Lower leg skin (tissue), 4 donors: ENCODE data around the gene RAB10. TPM values are rescaled to one million over a fixed set of nuclear protein-coding genes. Genes with fewer than 3 reads are reported as not detected.
"Not testable (repeated sequence)": the region's sequence is repeated elsewhere in the genome, so short reads cannot be mapped to it uniquely, and the experiment has no call there.

ENCODE experiments used
- DNase-seq, 2 donors: peaks; one replicate each; pipeline ENCODE4 v3.0.0-alpha.2; 2019; ENCODE audit warnings: low spot score in 2 of 2
- H3K4me3 ChIP-seq: fragments of 200-600 bp; sonication (generic); 2 replicates; pipeline ENCODE4 v1.5.1; 2017; ENCODE audit warnings: mild to moderate bottlenecking, low read depth; ENCODE audit not compliant: poor library complexity, severe bottlenecking
- POLR2A ChIP-seq, 2 donors: fragments of 450-650 bp; IDR thresholded peaks; one replicate each; pipeline ENCODE4 v1.6.1; 2016 to 2017; ENCODE audit warnings: antibody characterized with exemption in 2 of 2, mild to moderate bottlenecking in 1 of 2, moderate library complexity in 1 of 2
- WGBS, 2 donors: methylation state at CpG; one replicate each; pipeline ENCODE4 v1.1.5; 2018; 5-methylcytosine and 5-hydroxymethylcytosine counted together
- intact Hi-C: fragments of 100-400 bp; cut with DNase I; formaldehyde crosslinking; loops from one replicate; pipeline ENCODE4 v1.15.0; 2023; ENCODE audit warnings: low total_unique reads
- total RNA-seq, 4 donors: library from RNA; depleted of rRNA; stranded (reverse); fragments of >200 nt; gene quantifications; one replicate each; pipeline ENCODE4 v1.1.0, GENCODE V29; 2016
- TF ChIP-seq, protein P1 (sequence below), 3 donors: fragments of 450-650 bp; IDR thresholded peaks; one replicate each; pipeline ENCODE4 v1.5.1; 2016; ENCODE audit warnings: antibody characterized with exemption in 3 of 3, mild to moderate bottlenecking in 3 of 3, moderate library complexity in 2 of 3

Gene RAB10
- total RNA-seq, 4 donors from 2014 or later = 125 to 228 (median 184) TPM

DNA sequence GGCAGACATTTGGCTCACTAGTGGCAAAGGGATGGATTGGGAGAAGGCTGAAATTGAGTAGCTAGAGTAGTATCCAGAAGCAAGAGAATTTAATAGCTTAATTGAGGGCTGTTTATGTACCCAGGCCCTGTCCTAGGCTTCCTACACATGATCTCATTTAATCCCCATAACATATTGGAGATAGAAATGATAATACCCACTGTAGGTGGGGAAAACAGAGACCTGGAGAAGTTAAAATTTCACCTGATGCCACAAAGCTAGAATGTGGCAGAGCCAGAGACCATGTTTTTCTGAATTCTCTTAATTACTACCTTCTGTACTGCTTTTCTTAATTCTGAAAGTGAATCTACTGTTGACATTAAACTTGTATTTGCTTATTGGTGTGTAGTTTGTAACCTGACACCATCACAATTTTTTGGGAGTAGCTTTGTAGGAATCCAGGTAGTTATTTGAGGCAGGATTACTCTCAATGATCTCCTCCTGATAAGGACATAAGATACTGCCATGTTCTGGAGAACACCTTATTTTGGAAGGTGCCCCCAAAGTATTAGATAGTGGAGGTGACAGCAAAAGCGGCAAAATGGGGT lies 42.2 kb downstream of the RAB10 start:
- TF ChIP-seq POLR2A (IDR thresholded peaks at IDR 0.05) = no peak
- TF ChIP-seq, protein P1, sequence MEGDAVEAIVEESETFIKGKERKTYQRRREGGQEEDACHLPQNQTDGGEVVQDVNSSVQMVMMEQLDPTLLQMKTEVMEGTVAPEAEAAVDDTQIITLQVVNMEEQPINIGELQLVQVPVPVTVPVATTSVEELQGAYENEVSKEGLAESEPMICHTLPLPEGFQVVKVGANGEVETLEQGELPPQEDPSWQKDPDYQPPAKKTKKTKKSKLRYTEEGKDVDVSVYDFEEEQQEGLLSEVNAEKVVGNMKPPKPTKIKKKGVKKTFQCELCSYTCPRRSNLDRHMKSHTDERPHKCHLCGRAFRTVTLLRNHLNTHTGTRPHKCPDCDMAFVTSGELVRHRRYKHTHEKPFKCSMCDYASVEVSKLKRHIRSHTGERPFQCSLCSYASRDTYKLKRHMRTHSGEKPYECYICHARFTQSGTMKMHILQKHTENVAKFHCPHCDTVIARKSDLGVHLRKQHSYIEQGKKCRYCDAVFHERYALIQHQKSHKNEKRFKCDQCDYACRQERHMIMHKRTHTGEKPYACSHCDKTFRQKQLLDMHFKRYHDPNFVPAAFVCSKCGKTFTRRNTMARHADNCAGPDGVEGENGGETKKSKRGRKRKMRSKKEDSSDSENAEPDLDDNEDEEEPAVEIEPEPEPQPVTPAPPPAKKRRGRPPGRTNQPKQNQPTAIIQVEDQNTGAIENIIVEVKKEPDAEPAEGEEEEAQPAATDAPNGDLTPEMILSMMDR (IDR thresholded peaks at IDR 0.05) = no peak
- WGBS, 2 donors = 97% methylated on average over 1 of the region's 1 CpG
- DNase-seq = no peak
- H3K4me3 ChIP-seq = no peak overlapping the region
- intact Hi-C loops = no loop called here

- no peak overlapping the region for H3K4me3 ChIP-seq
- intact Hi-C loops = no loop called here
- no peak for TF ChIP-seq POLR2A (IDR thresholded peaks at IDR 0.05)
- TF ChIP-seq, protein P1 (IDR thresholded peaks at IDR 0.05) = no peak
- 93 to 98% methylated on average over 2 of the region's 2 CpGs for WGBS, 2 donors
- no peak for DNase-seq
These were observed 43.4 kb downstream of the RAB10 start for GRCh38 chr2:26077291-26077690.

GRCh38 chr2:26078939-26079338 lies 45.1 kb downstream of the RAB10 start:
- no peak overlapping the region for H3K4me3 ChIP-seq
- intact Hi-C loops = no loop called here
- no peak for DNase-seq
- TF ChIP-seq POLR2A (IDR thresholded peaks at IDR 0.05) = no peak
- TF ChIP-seq, protein P1 (IDR thresholded peaks at IDR 0.05) = no peak
- 96 to 98% methylated on average over 3 of the region's 3 CpGs for WGBS, 2 donors

DNA sequence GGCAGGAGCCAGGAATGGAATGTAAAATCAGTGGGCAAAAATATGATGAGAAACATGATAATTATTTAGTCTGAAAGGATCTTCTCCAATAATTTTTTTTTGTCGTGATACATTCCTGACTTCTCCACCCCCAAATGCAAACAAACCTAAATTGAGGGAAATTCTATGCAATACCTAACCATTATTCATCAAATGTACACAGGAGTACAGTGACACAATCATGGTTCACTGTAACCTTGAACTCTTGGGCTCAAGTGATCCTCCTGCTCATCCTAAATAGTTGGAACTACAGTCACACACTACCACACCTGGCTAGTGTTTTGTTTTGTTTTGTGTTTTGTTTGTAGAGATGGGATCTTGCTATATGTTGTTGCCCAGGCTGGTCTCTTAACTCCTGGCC lies 46.5 kb downstream of the RAB10 start:
- TF ChIP-seq POLR2A (IDR thresholded peaks at IDR 0.05) = no peak
- TF ChIP-seq, protein P1 (IDR thresholded peaks at IDR 0.05) = no peak
- intact Hi-C loops = no loop called here
- H3K4me3 ChIP-seq = no peak overlapping the region
- WGBS, 2 donors = 92 to 100% methylated on average over 1 of the region's 1 CpG
- DNase-seq = no peak

DNA sequence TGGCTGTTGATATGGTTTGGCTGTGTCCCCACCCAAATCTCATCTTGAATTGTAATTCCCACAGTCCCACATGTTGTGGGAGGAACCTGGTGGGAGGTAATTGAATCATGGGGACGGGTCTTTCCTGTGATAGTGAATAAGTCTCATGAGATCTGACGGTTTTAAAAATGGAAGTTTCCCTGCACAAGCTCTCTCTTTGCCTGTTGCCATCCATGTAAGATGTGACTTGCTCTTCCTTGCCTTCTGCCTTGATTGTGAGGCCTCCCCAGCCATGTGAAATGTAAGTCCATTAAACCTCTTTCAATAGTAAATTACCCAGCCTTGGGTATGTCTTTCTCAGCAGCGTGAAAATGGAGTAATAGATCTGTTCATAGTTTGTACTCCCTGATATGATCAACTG lies 47.0 kb downstream of the RAB10 start:
- DNase-seq, H3K4me3 ChIP-seq, intact Hi-C loops: not testable (repeated sequence)
- 96 to 99% methylated on average over 3 of the region's 3 CpGs for WGBS, 2 donors

DNA sequence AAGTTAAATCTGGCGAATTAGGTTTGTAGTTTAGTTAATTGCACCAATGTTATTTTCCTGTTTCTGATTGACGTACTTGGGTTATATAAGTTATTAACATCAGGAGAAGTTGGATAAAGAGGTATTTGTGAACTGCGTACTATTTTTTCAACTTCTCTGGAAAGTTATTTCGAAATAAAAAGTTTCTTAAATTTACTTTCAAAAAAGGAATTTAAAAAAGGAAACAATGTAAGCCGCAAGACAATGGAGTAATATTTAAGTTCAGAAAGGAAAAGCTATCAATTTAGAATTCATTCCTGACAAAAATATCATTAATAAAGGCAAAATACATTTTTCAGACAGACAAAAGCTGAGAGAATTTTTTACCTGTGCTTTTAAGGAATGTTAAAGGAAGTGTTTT lies 47.7 kb downstream of the RAB10 start:
- DNase-seq = no peak
- TF ChIP-seq, protein P1 (IDR thresholded peaks at IDR 0.05) = no peak
- TF ChIP-seq POLR2A (IDR thresholded peaks at IDR 0.05) = no peak
- WGBS, 2 donors = 92% methylated on average over 5 of the region's 5 CpGs
- H3K4me3 ChIP-seq = no peak overlapping the region
- intact Hi-C loops = no loop called here
